Stimulated activated CD8-positive, alpha-beta memory T cell treated with anti-CD3 and anti-CD28 coated beads, Interleukin-4, amount 100 ng/mL, for 4 hours (primary cell): ENCODE results near the gene SCPEP1.
"Not testable (repeated sequence)": the region's sequence is repeated elsewhere in the genome, so short reads cannot be mapped to it uniquely, and the experiment has no call there.

Experiments used
- DNase-seq, 2 donors: peaks; one replicate each; pipeline ENCODE4 v3.0.0-alpha.2; 2020; ENCODE audit warnings: low read depth in 2 of 2, low spot score in 1 of 2

Gene SCPEP1

GRCh38 chr17:56977673-56978395 is at the start of gene SCPEP1:
Gene SCPEP1, plus strand, starts transcription at chr17:56978131. Its CDS starts 29 bp downstream, at chr17:56978160.
- DNase-seq, result peak; percentile 59 to 60

- DNase-seq, result no peak
Measured at GRCh38 chr17:56928586-56928985, 49.3 kb upstream of the SCPEP1 start.

GRCh38 chr17:56929362-56929969 is 48.5 kb upstream of the SCPEP1 start:
- no peak for DNase-seq

GRCh38 chr17:56930739-56931337 is 47.1 kb upstream of the SCPEP1 start:
- no peak for DNase-seq

- DNase-seq, result no peak
Measured at GRCh38 chr17:56933151-56933745, 44.7 kb upstream of the SCPEP1 start.

- no peak for DNase-seq
Measured at GRCh38 chr17:56933868-56934267, 44.1 kb upstream of the SCPEP1 start.

- no peak for DNase-seq
Measured at GRCh38 chr17:56934280-56934679, 43.7 kb upstream of the SCPEP1 start.

- DNase-seq, result no peak
Measured at GRCh38 chr17:56935461-56935860, 42.5 kb upstream of the SCPEP1 start.

- no peak for DNase-seq
Measured at GRCh38 chr17:56936697-56937322, 41.1 kb upstream of the SCPEP1 start.

GRCh38 chr17:56937687-56938086 is 40.2 kb upstream of the SCPEP1 start:
- no peak for DNase-seq

- not testable (repeated sequence) for DNase-seq
Measured at GRCh38 chr17:56938206-56938605, 39.7 kb upstream of the SCPEP1 start.

GRCh38 chr17:56939869-56940484 is 38.0 kb upstream of the SCPEP1 start:
- no peak for DNase-seq

GRCh38 chr17:56943505-56944125 is 34.3 kb upstream of the SCPEP1 start:
- DNase-seq, result no peak

GRCh38 chr17:56945938-56946505 is 31.9 kb upstream of the SCPEP1 start:
- DNase-seq, result no peak

- no peak for DNase-seq
Measured at GRCh38 chr17:56947741-56948140, 30.2 kb upstream of the SCPEP1 start.

GRCh38 chr17:56948491-56948890 is 29.4 kb upstream of the SCPEP1 start:
- no peak for DNase-seq

- no peak for DNase-seq
Measured at GRCh38 chr17:56949595-56949994, 28.3 kb upstream of the SCPEP1 start.

GRCh38 chr17:56956992-56957391 is 20.9 kb upstream of the SCPEP1 start:
- no peak for DNase-seq

GRCh38 chr17:56960596-56961538 is 17.1 kb upstream of the SCPEP1 start, which contains the start of gene COIL:
Gene COIL, minus strand, starts transcription at chr17:56961050. Its CDS starts 31 bp downstream, at chr17:56961019.
- peak; percentile 84 to 92 for DNase-seq
